Measurements from ENCODE around the gene C9orf152.
"Not testable (repeated sequence)": the region's sequence is repeated elsewhere in the genome, so short reads cannot be mapped to it uniquely, and the experiment has no call there.

Gene C9orf152

DNA sequence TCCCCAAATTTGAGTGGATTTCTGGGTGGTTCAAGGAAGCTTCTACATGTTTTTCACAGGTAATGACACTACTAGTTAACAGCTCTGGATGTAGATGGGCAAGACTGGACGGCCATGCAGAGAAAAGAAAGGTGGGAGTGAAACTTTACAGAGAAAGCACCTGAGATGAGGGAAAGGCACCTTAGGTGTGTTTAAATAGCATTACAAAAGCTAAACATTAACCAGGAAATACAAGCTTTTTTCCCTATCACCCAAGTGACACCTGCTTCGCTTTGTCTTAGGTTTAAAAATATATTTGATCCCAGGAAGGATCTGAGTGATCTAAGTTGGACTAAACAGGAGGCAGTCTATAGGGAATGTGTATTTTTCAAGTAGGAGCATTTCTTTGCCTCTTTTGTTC lies 8.3 kb downstream of the C9orf152 start:
- TF ChIP-seq, protein P1, sequence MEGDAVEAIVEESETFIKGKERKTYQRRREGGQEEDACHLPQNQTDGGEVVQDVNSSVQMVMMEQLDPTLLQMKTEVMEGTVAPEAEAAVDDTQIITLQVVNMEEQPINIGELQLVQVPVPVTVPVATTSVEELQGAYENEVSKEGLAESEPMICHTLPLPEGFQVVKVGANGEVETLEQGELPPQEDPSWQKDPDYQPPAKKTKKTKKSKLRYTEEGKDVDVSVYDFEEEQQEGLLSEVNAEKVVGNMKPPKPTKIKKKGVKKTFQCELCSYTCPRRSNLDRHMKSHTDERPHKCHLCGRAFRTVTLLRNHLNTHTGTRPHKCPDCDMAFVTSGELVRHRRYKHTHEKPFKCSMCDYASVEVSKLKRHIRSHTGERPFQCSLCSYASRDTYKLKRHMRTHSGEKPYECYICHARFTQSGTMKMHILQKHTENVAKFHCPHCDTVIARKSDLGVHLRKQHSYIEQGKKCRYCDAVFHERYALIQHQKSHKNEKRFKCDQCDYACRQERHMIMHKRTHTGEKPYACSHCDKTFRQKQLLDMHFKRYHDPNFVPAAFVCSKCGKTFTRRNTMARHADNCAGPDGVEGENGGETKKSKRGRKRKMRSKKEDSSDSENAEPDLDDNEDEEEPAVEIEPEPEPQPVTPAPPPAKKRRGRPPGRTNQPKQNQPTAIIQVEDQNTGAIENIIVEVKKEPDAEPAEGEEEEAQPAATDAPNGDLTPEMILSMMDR (IDR thresholded peaks at IDR 0.05; ENCODE audit: insufficient read depth, low read depth, low read length, missing control alignments), result no peak
- no peak for DNase-seq (ENCODE audit: low read depth)
- no peak overlapping the region for H3K4me3 ChIP-seq (ENCODE audit: low read length)

DNA sequence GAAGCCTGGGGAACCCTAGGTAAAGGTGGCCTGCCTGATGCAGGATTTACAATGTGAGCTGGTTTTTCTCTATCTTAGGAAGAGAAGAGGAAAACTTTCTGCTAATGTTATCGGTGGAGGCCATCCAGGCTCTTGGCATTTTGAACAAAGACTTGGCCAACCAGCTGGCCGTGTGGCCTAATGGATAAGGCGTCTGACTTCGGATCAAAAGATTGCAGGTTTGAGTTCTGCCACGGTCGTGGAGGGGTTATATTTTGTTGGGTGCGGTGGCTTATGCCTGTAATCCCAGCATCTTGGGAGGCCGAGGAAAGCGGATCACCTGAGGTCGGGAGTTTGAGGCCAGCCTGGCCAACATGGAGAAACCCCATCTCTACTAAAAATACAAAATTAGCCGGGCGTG lies 9.6 kb downstream of the C9orf152 start:
- TF ChIP-seq, protein P1 (IDR thresholded peaks at IDR 0.05; ENCODE audit: insufficient read depth, low read depth, low read length, missing control alignments), result no peak
- no peak overlapping the region for H3K4me3 ChIP-seq (ENCODE audit: low read length)
- DNase-seq (ENCODE audit: low read depth), result no peak

DNA sequence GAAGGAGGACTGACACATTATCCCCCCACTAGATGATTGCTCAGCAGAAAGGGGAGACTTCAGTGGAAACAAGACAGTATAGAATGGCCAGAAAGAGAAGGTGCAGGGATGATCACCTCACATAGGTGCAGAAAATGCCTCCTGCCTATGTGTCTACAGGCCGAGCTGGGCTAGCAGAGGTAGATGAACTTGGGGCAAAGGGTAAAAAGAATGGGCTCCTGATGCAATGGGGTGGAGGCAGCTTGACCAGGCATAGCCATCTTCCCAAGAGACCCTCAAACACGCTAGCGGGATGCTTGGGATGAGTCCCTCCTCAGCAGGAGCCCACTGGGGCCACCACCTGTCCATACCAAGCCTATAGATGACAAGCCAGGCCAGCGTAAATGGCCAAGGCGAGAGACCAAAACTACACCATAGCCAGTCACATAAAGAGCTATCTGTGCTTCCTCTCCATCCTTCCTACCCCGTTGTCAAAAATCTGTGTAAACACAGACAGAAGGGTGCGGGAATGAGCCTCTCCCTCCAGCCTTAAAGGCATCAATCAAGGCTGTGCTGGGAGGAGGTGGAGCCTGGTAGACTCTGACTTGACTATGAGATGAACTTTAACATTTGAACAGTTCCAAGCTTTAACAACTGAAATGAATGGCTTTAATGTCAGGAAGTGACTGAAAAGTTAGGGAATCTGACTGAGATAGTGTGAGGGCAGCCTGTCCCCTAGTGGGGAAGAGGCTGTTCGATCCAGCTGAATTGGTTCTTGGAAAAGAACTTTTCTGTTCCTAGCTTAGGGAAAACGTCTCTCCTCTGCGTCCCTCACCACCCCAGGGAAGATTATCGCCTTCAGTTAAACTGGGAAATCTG lies 10.4 kb downstream of the C9orf152 start:
- TF ChIP-seq, protein P1 (IDR thresholded peaks at IDR 0.05; ENCODE audit: insufficient read depth, low read depth, low read length, missing control alignments), result no peak
- no peak overlapping the region for H3K4me3 ChIP-seq (ENCODE audit: low read length)
- no peak for DNase-seq (ENCODE audit: low read depth)

DNA sequence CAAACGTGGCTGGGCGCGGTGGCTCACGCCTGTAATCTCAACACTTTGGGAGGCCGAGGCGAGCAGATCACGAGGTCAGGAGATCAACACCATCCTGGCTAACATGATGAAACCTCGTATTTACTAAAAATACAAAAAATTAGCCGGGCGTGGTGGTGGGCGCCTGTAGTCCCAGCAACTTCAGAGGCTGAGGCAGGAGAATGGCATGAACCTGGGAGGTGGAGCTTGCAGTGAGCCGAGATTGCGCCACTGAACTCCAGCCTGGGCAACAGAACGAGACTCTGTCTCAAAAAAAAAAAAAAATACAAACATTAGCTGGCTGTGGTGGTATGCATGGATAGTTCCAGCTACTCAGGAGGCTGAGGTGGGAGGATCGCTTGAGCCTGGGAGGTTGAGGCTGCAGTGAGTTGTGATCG lies 11.9 kb downstream of the C9orf152 start:
- not testable (repeated sequence) for H3K4me3 ChIP-seq (ENCODE audit: low read length); DNase-seq (ENCODE audit: low read depth)

DNA sequence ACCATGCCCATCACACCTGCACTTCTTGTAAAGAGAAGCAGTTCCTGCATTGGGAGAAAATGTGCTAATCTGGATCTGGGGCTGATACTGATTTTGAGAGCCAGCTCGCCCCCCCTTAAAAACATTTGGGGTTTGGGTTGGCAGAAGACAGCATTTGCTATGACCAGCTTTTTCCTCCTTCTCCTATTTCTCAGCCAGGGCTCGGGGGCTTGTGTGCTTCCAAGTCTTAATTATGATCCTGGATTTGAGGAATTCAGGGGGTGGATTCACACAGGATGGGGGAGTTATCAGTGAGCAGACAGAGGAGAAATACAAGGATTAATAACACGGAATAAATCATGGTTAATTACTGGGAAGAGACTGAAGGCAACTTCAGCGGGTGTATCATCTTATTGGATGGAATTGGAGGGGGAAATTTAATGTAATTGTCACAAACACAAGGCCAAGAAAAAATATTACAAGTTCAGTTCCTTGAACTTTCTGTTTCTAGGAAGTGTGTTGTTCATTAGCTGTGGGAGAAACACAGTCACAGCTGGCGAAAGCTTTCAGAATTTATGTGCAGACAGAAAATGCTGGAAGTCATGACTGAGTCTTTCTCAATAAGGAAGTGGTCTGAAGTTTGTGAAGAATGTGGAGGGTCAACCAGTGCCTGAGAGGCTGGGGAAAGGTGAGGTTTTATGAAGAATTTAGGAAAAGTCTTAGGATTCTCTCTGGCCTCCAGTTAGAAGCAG lies 15.3 kb downstream of the C9orf152 start:
- H3K4me3 ChIP-seq (ENCODE audit: low read length), result no peak overlapping the region
- TF ChIP-seq, protein P1 (IDR thresholded peaks at IDR 0.05; ENCODE audit: insufficient read depth, low read depth, low read length, missing control alignments), result no peak
- DNase-seq (ENCODE audit: low read depth), result no peak

DNA sequence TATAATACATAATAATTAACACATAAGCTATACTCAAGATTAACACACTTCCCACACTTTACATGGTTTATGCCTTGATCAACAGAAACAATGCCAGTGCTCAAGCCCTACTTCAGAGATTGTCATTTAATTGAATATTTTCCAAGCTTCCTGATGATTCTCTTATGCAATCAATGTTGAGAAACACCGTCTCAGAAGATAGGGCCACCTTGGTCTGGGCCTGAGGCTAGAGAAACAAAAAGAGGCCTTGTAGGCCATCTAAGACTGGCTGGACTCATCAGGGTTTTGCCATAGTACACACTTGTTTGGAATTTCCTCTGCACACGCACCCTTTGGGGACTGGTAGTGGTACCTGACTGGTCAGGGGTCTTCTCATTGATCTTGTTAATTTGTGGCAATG lies 16.3 kb downstream of the C9orf152 start:
- H3K4me3 ChIP-seq (ENCODE audit: low read length), result no peak overlapping the region
- no peak for DNase-seq (ENCODE audit: low read depth)
- TF ChIP-seq, protein P1 (IDR thresholded peaks at IDR 0.05; ENCODE audit: insufficient read depth, low read depth, low read length, missing control alignments), result no peak

DNA sequence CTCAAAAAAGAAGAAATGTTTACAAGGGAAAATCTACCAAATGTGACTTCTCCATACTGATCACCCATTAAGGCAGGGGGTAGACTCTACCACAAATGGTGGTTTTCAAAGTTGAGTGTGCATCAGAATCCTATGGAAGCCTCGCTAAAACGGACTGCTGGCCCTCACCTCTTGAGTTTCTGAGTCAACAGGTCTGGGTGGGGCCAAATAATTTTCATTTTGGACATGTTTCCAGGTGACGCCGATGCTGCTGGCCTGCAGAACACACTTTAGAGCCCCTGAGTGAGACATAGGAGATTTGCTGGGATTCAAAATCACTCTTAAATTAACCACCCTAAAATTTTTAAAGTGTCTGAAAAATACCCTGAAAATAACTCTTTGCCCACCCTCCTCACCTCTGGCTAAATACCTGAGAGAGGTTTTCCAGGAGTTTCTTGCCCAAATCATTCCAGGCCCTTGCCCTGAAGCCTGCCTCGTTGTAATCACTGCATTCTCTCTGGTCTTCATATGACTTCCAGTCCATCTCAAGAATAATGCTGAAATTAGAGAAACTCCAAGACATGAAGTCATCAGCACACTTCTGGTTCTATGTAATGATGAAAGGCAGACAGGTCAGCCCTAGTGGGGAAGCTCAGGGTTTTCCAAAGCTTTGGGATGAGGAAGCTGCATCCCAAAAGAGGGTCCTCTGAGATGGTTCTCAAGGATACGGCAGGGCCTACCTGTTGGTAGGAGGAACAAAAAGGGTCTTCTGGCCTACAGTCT lies 18.2 kb downstream of the C9orf152 start:
- H3K4me3 ChIP-seq (ENCODE audit: low read length), result no peak overlapping the region
- DNase-seq (ENCODE audit: low read depth), result no peak
- TF ChIP-seq, protein P1 (IDR thresholded peaks at IDR 0.05; ENCODE audit: insufficient read depth, low read depth, low read length, missing control alignments), result no peak

Measured in epithelial cell of esophagus (primary cell).